AG08396 (cell line): ENCODE results near the gene LRP1.

Experiments used
- DNase-seq: peaks from one replicate; pipeline ENCODE4 v3.0.0; 2012; ENCODE audit warnings: low spot score, mixed read lengths

The LRP1 gene

DNA sequence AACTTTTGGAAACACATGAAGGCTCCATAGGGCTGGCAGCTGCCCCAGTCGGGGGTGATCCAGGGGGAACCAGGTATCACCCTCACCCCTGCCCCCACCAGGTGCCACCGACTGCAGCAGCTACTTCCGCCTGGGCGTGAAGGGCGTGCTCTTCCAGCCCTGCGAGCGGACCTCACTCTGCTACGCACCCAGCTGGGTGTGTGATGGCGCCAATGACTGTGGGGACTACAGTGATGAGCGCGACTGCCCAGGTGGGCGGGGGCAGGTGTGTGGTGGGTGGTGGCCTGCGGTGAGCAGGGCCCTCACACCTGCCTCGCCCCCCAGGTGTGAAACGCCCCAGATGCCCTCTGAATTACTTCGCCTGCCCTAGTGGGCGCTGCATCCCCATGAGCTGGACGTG lies 66.0 kb downstream of the LRP1 start:
- DNase-seq, result no peak

DNA sequence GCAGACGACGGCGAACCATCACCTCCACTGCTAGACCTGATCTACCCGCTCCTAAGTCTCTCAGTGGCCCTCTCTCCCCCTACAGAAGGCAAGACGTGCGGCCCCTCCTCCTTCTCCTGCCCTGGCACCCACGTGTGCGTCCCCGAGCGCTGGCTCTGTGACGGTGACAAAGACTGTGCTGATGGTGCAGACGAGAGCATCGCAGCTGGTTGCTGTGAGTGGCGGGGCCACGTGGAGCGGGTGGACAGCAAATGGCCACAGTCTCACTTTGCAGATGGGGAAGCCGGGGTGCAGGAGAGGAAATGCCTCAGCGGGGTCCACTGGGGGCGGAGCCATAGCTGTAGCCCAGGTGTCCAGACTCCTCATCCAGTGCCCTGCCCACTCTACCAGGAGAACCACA lies 66.9 kb downstream of the LRP1 start:
- no peak for DNase-seq

DNA sequence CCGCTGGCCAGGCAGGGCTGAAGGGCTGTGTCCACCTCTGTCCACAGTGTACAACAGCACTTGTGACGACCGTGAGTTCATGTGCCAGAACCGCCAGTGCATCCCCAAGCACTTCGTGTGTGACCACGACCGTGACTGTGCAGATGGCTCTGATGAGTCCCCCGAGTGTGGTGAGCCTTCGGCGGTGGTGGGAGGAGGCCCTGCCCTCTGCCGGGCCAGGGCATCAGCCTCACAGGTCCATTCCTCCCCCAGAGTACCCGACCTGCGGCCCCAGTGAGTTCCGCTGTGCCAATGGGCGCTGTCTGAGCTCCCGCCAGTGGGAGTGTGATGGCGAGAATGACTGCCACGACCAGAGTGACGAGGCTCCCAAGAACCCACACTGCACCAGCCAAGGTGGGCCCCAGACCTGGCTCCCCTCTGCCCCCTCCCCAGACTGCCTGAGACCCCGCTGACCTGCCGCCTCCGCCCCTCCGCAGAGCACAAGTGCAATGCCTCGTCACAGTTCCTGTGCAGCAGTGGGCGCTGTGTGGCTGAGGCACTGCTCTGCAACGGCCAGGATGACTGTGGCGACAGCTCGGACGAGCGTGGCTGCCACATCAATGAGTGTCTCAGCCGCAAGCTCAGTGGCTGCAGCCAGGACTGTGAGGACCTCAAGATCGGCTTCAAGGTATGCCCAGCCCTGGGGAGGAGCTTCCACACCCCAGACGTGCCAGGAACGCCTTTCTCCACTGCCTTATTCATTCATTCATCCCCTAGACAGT lies 67.5 kb downstream of the LRP1 start:
- DNase-seq, result no peak

DNA sequence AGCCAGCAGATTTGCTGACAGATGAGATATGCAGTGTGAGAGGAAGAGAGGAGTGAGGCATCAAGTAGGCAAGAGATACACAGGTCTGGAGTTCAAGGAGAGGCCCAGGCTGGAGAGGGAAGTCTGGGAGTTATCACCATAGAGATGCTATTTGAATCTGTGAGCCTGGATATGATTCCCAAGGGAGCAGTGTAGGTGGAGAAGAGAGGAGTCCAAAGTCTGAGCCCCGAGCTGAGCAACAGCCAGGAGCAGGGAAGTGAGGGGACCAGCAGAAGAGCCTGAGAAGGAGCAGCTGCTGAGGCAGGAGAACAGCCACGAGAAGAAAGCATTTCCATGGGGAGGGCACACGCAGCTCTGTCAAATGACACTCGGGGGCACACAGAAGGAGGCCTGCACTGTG lies 68.2 kb downstream of the LRP1 start:
- no peak for DNase-seq

DNA sequence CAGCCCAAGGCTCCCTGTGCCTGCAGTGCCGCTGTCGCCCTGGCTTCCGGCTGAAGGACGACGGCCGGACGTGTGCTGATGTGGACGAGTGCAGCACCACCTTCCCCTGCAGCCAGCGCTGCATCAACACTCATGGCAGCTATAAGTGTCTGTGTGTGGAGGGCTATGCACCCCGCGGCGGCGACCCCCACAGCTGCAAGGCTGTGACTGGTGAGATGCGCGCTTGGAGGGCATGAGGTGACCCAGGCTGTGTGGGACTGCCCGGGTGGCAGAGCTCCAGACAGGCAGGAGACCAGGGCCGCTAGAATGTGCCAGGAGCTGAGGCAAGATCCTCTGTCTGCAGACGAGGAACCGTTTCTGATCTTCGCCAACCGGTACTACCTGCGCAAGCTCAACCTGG lies 68.7 kb downstream of the LRP1 start:
- DNase-seq, result no peak

DNA sequence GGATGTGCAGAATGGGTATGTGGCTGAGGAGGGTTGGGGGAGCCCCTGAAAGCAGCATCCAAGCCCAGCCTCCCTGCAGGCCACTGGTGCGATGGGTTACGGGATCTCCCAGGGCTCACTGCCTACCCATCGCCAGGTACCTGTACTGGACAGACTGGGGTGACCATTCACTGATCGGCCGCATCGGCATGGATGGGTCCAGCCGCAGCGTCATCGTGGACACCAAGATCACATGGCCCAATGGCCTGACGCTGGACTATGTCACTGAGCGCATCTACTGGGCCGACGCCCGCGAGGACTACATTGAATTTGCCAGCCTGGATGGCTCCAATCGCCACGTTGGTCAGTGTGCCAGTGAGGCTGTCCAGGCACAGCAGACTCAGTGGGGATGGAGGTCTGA lies 70.0 kb downstream of the LRP1 start:
- no peak for DNase-seq

DNA sequence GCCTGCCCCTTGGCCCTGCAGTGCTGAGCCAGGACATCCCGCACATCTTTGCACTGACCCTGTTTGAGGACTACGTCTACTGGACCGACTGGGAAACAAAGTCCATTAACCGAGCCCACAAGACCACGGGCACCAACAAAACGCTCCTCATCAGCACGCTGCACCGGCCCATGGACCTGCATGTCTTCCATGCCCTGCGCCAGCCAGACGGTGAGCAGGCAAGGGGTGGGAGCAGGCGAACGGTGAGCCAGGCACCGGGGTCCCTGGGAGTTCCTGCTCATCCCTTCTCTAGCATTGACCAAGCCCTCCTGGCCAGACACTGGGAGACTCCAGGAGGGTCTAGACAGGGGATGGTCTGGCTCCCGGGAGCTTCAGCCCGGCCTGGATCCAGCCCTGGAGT lies 70.9 kb downstream of the LRP1 start:
- no peak for DNase-seq

DNA sequence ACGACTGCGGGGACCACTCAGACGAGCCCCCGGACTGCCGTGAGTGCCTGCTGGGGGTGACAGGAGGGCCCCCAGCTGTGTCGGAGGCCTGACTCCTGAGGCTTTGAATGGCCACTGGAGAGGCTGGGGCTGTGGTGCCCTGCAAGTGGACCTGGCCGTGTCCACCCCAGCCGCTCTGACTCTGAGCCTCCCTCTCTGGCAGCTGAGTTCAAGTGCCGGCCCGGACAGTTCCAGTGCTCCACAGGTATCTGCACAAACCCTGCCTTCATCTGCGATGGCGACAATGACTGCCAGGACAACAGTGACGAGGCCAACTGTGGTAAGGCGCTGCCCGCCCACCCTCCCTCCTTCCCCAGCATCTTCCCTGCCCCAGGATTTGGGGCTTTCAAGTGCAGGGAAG lies 72.2 kb downstream of the LRP1 start:
- no peak for DNase-seq

DNA sequence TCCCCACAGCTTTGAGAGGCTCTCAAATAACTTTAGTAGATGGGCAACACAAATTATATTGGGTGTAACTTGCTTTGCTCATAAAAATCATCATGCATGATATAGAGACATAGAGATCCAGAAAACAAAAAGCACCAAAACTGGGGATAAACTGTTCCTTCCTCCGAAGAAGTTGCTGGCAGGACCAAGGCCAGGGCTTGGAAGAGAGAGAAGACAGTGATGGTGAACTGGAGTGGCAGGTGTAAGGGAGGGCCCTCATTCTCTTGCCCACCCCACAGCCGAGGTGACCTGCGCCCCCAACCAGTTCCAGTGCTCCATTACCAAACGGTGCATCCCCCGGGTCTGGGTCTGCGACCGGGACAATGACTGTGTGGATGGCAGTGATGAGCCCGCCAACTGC lies 72.9 kb downstream of the LRP1 start:
- DNase-seq, result no peak

DNA sequence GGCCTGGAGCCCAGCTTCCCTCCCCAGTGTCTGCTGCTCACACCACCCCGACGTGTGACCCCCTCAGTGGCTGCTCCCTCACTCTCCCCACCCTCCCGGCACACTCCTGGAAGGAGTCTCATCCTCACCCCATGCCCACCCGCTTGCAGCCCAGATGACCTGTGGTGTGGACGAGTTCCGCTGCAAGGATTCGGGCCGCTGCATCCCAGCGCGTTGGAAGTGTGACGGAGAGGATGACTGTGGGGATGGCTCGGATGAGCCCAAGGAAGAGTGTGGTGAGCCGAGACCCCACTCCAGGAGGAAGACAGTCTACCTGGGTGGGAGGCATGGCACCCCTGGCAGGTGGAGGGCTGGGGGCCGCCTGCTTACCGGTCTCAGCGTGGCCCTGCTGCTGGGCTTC lies 73.3 kb downstream of the LRP1 start:
- no peak for DNase-seq

DNA sequence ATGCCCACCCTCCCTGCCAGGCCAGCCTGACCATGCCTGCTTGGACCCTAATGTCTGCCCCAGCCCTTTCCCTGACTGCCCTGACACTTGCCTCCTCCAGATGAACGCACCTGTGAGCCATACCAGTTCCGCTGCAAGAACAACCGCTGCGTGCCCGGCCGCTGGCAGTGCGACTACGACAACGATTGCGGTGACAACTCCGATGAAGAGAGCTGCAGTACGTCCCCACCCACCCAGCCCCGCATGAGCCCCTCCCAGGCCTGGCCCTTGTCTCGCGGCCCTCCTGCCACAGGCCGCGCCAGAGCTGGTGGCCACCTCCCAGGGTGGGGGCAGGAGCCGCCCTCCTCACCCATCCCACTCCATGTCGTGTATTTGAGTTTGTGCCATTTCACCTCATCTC lies 74.0 kb downstream of the LRP1 start:
- no peak for DNase-seq

DNA sequence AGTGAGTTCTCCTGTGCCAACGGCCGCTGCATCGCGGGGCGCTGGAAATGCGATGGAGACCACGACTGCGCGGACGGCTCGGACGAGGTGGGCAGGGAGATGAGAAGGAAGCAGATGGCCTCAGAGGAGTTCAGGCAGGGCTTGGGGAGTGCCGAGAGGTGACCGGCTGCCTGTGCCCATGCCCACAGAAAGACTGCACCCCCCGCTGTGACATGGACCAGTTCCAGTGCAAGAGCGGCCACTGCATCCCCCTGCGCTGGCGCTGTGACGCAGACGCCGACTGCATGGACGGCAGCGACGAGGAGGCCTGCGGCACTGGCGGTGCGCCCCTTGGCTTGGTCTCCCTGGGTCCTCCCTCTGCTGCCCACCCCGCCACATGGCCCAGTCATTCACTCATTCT lies 74.9 kb downstream of the LRP1 start:
- DNase-seq, result no peak

DNA sequence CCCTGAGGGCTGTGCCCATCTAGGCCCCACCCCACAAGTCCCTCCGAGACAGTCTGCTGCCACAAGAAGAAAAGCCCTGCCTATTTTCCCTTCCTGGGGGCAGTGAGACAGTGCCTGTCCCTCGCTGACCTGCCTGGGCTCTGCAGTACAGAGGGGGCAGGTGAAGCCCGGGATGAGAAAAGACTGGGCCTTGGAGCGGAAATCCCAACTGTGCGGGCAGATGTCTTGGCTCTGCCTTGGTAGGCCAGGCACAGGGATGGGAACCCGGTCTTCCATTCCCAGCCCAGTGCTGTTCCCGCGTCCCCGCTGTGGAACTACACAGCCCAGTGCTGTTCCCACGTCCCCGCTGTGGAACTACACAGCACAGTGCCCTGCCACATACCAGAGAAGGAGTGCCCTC lies 75.5 kb downstream of the LRP1 start:
- no peak for DNase-seq

DNA sequence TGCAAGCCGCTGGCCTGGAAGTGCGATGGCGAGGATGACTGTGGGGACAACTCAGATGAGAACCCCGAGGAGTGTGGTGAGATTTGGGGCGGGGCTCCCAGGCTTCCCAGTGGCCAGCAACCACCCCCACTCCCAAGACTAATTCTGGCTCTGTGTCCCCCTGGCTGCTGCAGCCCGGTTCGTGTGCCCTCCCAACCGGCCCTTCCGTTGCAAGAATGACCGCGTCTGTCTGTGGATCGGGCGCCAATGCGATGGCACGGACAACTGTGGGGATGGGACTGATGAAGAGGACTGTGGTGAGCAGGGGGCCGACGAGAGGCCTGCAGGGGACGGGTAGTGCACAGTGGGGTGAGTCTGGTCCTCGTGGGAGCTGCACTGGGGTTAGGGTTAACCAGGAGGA lies 76.2 kb downstream of the LRP1 start:
- DNase-seq, result no peak

DNA sequence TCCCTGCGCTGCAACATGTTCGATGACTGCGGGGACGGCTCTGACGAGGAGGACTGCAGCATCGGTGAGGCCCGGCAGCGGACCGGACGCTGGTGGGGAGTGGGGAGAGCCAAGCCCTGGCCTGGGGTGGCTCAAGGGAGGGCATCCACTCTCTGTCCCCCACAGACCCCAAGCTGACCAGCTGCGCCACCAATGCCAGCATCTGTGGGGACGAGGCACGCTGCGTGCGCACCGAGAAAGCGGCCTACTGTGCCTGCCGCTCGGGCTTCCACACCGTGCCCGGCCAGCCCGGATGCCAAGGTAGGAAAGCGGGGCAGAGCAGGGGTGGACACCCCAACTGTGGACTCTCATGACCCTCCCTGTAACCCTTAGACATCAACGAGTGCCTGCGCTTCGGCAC lies 76.9 kb downstream of the LRP1 start:
- DNase-seq, result no peak

DNA sequence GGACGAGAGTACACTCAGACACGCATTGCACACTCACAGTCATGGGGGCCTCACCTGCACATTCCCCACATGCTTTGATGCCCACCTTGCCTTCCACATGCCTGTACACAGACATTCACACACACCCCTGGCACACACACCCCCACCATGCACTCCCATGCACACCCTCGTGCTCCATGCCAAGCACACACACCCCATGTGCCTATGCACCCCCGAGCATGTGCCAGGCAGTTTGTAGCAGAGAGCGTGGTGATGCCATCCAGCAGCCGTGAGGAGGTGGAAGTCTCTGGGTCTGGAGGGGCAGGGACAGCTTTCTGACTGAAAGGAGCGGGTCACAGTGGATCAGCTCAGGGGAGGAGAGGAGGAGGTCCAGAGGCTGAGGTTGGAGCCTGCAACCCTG lies 77.6 kb downstream of the LRP1 start:
- DNase-seq, result no peak

DNA sequence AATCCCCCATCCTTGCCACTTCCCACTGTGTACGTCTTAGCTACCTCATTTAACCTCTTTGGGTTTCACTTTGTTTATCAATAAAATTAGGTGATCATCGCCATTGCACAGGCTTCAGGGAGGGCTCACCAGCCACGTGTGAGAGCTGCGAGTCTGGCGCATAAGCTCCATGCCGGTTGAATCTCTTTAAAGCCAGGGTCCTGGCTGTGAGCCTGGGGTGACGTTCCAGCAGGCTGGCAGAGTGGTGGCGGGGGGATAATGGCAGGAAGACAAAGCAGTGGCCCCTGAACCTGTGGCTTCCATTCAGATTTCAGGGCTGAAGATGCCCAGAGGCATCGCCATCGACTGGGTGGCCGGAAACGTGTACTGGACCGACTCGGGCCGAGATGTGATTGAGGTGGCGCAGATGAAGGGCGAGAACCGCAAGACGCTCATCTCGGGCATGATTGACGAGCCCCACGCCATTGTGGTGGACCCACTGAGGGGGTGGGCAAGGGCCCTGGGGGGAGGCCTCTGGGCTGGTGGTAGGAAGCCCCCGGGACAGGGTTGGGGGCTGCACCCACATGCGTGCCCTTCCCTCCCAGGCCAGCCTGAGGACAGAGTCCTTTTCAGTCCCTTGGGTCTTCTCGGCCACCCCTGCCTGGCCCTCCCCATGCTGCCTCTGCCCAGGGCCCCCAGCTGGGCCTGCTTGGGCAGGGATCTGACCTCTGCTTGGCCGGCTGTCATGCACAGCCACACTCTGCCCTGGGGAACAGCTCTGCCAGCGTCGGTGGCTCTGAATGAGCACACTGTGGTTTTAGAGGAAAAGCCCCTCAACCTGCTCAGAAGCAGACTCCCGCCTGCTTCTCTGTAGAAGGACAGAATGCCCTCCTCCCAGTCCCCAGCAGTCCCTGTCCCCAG lies 79.7 kb downstream of the LRP1 start:
- DNase-seq, result no peak

DNA sequence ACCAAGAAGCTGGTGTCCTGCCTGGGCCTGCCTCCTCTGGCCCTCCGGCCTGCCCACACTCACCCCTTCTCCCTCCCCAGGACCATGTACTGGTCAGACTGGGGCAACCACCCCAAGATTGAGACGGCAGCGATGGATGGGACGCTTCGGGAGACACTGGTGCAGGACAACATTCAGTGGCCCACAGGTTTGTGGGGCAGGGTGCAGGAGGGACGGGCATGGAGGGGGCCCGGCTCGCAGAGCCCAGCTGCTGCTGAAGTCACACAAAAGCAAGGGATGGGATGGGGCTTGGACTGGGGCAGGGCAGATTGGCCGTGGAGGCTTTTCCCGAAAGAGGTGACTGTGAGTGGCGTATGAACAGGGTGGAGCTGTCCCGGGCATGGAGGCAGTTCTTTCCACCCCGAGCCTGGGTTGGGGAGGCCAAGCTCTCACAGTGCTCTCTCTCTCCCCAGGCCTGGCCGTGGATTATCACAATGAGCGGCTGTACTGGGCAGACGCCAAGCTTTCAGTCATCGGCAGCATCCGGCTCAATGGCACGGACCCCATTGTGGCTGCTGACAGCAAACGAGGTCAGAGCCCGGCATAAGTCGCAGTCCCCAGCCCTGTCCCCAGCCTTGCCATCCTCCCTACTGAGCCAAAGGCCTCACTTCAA lies 80.5 kb downstream of the LRP1 start:
- DNase-seq, result no peak

DNA sequence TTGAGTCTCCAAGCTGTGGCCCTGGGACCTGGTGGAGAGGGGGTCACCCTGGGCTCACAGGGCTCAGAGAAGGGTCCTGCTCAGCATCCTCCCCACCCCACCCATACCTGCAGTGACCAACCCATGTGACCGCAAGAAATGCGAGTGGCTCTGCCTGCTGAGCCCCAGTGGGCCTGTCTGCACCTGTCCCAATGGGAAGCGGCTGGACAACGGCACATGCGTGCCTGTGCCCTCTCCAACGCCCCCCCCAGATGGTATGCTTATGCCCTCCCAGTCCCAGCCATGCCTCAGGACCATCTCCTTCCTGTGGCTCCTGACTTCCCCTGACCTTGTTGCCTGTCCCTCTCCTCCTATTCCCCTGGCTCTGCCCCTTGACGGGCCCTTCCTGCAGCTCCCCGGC lies 81.6 kb downstream of the LRP1 start:
- DNase-seq, result no peak

DNA sequence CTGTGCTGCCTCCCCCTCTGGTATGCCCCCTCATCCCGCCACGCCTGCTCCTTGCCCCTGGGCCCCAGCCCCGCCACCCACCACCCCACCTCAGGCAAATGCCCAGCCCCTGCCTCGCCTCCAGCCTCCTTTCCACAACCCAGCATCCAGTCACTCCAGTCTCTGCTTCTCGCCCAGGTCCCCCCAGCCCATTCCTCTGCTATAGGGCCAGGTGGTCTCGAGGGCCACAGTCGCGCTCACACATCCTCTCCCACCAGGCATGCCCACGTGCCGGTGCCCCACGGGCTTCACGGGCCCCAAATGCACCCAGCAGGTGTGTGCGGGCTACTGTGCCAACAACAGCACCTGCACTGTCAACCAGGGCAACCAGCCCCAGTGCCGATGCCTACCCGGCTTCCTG lies 82.2 kb downstream of the LRP1 start:
- no peak for DNase-seq

DNA sequence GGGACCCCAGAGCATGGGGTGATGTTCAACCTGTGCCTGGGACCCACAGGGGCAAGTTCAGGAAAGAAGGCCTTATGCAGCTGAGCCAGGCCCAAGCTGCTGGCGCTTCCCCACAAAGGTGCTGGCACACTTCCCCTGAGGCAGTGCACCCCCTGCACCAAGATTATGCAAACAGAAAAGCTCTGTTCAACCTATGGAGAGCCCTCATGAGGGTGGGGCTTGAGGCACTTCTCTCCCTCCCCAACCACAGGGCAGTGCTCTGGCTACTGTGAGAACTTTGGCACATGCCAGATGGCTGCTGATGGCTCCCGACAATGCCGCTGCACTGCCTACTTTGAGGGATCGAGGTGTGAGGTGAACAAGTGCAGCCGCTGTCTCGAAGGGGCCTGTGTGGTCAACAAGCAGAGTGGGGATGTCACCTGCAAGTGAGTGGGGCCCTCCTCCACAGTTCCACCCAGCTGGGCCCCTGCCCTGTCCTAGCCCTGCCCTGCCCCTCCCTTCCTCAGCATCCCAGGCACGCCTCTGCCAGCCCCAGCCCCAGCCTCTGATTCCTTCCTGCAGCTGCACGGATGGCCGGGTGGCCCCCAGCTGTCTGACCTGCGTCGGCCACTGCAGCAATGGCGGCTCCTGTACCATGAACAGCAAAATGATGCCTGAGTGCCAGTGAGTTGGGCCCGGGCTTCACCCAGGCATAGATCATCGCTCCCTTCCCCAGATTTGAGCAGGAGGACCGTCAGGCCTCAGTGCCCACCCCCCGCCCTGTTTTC lies 82.8 kb downstream of the LRP1 start:
- DNase-seq, result no peak
